Fibroblast of lung (primary cell): ENCODE measurements around the gene PHF1. TPM values are rescaled to one million over a fixed set of nuclear protein-coding genes. Genes with fewer than 3 reads are reported as not detected.
"Not testable (repeated sequence)": the region's sequence is repeated elsewhere in the genome, so short reads cannot be mapped to it uniquely, and the experiment has no call there.

Experiments
- DNase-seq, 2 donors: peaks; one replicate each; pipeline versions ENCODE4 v3.0.0 to v3.0.0-alpha.2; 2010; ENCODE audit warnings: low read depth in 2 of 2
- H2AFZ ChIP-seq: 2 replicates; pipeline ENCODE4 v1.5.1; 2012; ENCODE audit warnings: low read length, control low read depth, inconsistent platforms
- H3K27ac ChIP-seq: 2 replicates; pipeline ENCODE4 v1.5.1; 2011; ENCODE audit warnings: low read length, control low read depth; ENCODE audit not compliant: insufficient read depth
- H3K27me3 ChIP-seq: 2 replicates; pipeline ENCODE4 v1.5.1; 2011; ENCODE audit warnings: mild to moderate bottlenecking, low read length; ENCODE audit not compliant: control insufficient read depth, insufficient read depth
- H3K36me3 ChIP-seq: 2 replicates; pipeline ENCODE4 v1.5.1; 2011; ENCODE audit warnings: low read length; ENCODE audit not compliant: control insufficient read depth, insufficient read depth
- H3K4me1 ChIP-seq: 2 replicates; pipeline ENCODE4 v1.5.1; 2011; ENCODE audit warnings: low read length; ENCODE audit not compliant: control insufficient read depth, insufficient read depth; ENCODE audit errors: extremely low read depth
- H3K4me2 ChIP-seq: 2 replicates; pipeline ENCODE4 v1.5.1; 2011; ENCODE audit warnings: low read length, control low read depth; ENCODE audit not compliant: insufficient read depth; ENCODE audit errors: extremely low read depth
- H3K4me3 ChIP-seq, 4 experiments: fragments of 200-600 bp in 1 of 4; sonication (generic) in 1 of 4; replicated peaks in 1 of 4; 2 replicates each; pipeline ENCODE4 v1.5.1; 2011 to 2016; ENCODE audit warnings: low read length in 4 of 4, low read depth in 3 of 4, mild to moderate bottlenecking in 3 of 4, control low read depth in 2 of 4, inconsistent platforms in 1 of 4, mixed read lengths in 1 of 4; ENCODE audit not compliant: insufficient read depth in 1 of 4; ENCODE audit errors: control extremely low read depth in 1 of 4
- H3K79me2 ChIP-seq: 2 replicates; pipeline ENCODE4 v1.5.1; 2012; ENCODE audit warnings: mild to moderate bottlenecking, low read length, inconsistent platforms; ENCODE audit not compliant: control insufficient read depth, insufficient read depth
- H3K9ac ChIP-seq: 2 replicates; pipeline ENCODE4 v1.5.1; 2011; ENCODE audit warnings: mild to moderate bottlenecking, low read length, control low read depth; ENCODE audit not compliant: insufficient read depth
- H3K9me3 ChIP-seq: 2 replicates; pipeline ENCODE4 v1.5.1; 2012; ENCODE audit warnings: low read depth, low read length; ENCODE audit not compliant: control insufficient read depth, insufficient read depth
- H4K20me1 ChIP-seq: 2 replicates; pipeline ENCODE4 v1.5.1; 2011; ENCODE audit warnings: low read length; ENCODE audit not compliant: control insufficient read depth, insufficient read depth; ENCODE audit errors: extremely low read depth
- EZH2 ChIP-seq: IDR thresholded peaks from 2 replicates; pipeline ENCODE4 v1.5.1; 2012; ENCODE audit warnings: low read length, control low read depth, mild to moderate bottlenecking; ENCODE audit errors: missing control alignments
- polyA plus RNA-seq, 2 donors: library from polyadenylated mRNA; depleted of rRNA in 1 of 2; stranded (reverse) in 1 of 2; unstranded in 1 of 2; fragments of >200 nt; gene quantifications; 2 replicates each; pipeline ENCODE4 v1.2.1, GENCODE V29; 2011 to 2012; ENCODE audit warnings: missing spikeins in 1 of 2
- total RNA-seq: library from RNA; depleted of rRNA; stranded (reverse); fragments of >200 nt; gene quantifications from 2 replicates; pipeline ENCODE4 v1.2.1, GENCODE V29; 2014
- TF ChIP-seq, protein P1 (sequence below), 2 donors: IDR thresholded peaks in 1 of 2; conservative IDR thresholded peaks in 1 of 2; 1 replicate in 1 of 2; 2 replicates in 1 of 2; pipeline ENCODE4 v1.5.1; 2011 to 2012; ENCODE audit warnings: low read length in 2 of 2, control low read depth in 1 of 2, inconsistent platforms in 1 of 2, low read depth in 1 of 2, mild to moderate bottlenecking in 1 of 2

The PHF1 gene
- total and polyA plus RNA-seq, 2 donors (not counting 1 experiment from before 2014, with no cell fraction given), result 28.9 to 29.6 TPM

DNA sequence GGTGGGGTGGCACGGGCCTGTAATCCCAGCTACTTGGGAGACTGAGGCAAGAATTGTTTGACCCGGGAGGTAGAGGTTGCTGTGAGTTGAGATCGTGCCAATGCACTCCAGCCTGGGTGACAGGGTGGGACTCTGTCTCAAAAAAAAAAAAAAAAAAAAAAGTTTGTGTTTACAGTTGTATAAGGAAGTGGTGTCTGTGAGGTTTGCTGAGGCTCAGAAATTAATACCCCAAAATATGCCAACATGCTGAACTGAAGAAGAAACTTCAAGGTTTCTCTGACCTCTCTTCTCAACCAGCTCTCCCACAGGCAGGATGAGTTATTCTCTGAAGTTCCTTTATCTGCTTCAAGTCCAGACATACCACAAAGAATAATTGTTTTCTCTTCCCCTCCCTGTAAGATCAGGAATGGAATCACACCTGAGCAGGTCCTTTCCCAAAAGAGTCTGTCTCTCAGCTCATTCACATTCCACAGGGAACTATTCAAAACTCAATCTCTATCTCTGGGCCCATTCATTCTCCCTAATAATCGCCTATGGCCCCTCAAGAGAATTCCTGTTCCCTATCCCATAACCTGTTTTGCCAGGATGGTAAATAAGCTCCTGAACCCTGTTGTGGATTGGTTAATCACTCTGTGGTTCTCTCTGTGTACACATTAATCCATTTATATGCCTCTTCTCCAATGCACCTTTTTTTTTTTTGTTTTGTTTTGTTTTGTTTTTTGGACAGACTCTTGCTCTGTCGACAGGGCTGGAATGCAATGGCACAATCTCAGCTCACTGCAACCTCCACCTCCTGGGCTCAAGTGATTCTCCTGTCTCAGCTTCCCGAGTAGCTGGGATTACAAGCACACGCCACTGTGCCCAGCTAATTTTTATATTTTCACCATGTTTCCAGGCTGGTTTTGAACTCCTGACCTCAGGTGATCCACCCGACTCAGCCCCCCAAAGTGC is 36.6 kb upstream of the PHF1 start:
- no peak for DNase-seq
- H4K20me1 ChIP-seq, result no peaks in the 10 kb centered on the region
- H3K79me2 ChIP-seq, result no peaks in the 10 kb centered on the region
- no peak overlapping the region for H3K27ac ChIP-seq
- H3K27me3 ChIP-seq, result no peaks in the 10 kb centered on the region
- H3K4me2 ChIP-seq, result no peak overlapping the region
- H3K36me3 ChIP-seq, result no peaks in the 10 kb centered on the region
- no peak overlapping the region for H2AFZ ChIP-seq
- no peak overlapping the region for H3K4me3 ChIP-seq
- H3K4me1 ChIP-seq, result peaks cover 8% of the 10 kb centered on the region
- no peaks in the 10 kb centered on the region for H3K9me3 ChIP-seq
- TF ChIP-seq, protein P1, sequence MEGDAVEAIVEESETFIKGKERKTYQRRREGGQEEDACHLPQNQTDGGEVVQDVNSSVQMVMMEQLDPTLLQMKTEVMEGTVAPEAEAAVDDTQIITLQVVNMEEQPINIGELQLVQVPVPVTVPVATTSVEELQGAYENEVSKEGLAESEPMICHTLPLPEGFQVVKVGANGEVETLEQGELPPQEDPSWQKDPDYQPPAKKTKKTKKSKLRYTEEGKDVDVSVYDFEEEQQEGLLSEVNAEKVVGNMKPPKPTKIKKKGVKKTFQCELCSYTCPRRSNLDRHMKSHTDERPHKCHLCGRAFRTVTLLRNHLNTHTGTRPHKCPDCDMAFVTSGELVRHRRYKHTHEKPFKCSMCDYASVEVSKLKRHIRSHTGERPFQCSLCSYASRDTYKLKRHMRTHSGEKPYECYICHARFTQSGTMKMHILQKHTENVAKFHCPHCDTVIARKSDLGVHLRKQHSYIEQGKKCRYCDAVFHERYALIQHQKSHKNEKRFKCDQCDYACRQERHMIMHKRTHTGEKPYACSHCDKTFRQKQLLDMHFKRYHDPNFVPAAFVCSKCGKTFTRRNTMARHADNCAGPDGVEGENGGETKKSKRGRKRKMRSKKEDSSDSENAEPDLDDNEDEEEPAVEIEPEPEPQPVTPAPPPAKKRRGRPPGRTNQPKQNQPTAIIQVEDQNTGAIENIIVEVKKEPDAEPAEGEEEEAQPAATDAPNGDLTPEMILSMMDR (conservative IDR thresholded peaks at IDR 0.05 in 1 of 2, IDR thresholded peaks at IDR 0.05 in 1 of 2; ENCODE audit: low read depth in 1 of 2, low read length in 2 of 2), result no peak
- no peak for TF ChIP-seq EZH2
- H3K9ac ChIP-seq, result no peak overlapping the region

DNA sequence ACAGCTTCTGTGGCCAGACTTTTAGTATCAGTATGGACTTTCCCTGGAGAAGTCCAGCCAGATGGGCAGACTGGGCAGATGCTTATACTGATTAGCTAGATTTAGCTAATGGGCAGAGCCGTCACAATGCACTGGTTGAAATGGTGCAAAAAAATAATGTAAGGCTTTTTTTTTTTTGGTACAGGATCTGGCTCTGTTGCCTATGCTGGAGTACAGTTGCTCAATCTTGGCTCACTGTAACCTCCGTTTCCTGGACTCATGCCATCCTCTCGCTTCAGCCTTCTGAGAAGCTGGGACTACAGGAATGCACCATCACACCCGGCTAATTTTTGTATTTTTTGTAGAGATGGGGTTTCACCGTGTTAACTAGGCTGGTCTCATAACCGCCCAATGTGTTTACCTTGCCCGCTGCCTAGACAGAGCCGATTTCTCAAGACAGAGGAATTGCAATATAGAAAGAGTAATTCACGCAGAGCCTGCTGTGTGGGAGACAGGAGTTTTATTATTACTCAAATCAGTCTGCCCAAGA is 35.6 kb upstream of the PHF1 start:
- Histone ChIP-seq H3K79me2 (no peaks in the 10 kb centered on the region), H2AFZ (no peak overlapping the region), H3K27ac (peak overlapping the region; percentile 32), H3K9me3 (no peaks in the 10 kb centered on the region), H3K4me2 (peak overlapping the region; percentile 56), H3K36me3 (no peaks in the 10 kb centered on the region), H3K4me1 (peaks cover 8% of the 10 kb centered on the region), H3K4me3 (no peak overlapping the region), H3K9ac (no peak overlapping the region), H4K20me1 (no peaks in the 10 kb centered on the region), H3K27me3 (no peaks in the 10 kb centered on the region)
- TF ChIP-seq, protein P1 (conservative IDR thresholded peaks at IDR 0.05 in 1 of 2, IDR thresholded peaks at IDR 0.05 in 1 of 2; ENCODE audit: low read depth in 1 of 2, low read length in 2 of 2), result no peak
- no peak for TF ChIP-seq EZH2
- DNase-seq, result peak; percentile 81 to 94

DNA sequence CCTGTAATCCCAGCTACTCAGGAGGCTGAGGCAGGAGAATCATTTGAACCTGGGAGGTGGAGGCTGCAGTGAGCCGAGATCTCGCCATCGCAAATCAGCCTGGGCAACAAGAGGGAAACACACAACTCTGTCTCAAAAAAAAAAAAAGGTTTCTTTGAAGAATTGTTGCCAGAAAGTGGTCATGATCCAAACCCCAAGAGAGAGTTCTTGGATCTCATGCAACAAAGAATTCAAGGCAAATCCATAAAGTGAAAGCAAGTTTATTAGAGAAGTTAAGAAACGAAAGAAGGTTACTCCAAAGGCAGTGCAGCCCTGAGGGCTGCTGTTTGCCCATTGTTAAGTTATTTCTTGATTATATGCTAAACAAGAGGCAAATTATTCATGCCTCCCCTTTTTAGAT is 33.6 kb upstream of the PHF1 start:
- Histone ChIP-seq H3K4me2 (no peak overlapping the region), H3K9me3 (no peaks in the 10 kb centered on the region), H2AFZ (no peak overlapping the region), H3K27ac (no peak overlapping the region), H3K27me3 (no peaks in the 10 kb centered on the region), H3K9ac (no peak overlapping the region), H3K4me3 (no peak overlapping the region), H4K20me1 (no peaks in the 10 kb centered on the region), H3K36me3 (no peaks in the 10 kb centered on the region), H3K4me1 (peaks cover 8% of the 10 kb centered on the region), H3K79me2 (no peaks in the 10 kb centered on the region)
- DNase-seq, result no peak
- TF ChIP-seq, protein P1 (conservative IDR thresholded peaks at IDR 0.05 in 1 of 2, IDR thresholded peaks at IDR 0.05 in 1 of 2; ENCODE audit: low read depth in 1 of 2, low read length in 2 of 2), result no peak
- no peak for TF ChIP-seq EZH2

DNA sequence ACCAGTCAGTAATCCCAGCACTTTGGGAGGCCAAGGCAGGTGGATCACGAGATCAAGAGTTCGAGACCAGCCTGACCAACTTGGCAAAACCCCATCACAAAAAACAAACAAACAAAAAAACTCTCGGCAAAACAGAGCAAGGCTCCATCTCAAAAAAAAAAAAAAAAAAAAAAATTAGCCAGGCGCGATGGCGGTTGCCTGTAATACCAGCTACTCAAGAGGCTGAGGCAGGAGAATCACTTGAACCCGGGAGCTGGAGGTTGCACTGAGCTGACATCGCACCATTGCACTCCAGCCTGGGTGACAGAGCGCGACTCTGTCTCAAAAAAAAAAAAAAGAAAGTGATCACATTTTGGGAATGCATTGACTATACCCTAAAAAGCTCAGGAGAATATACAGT is 31.6 kb upstream of the PHF1 start:
- H3K27me3 ChIP-seq, H4K20me1 ChIP-seq: not testable (repeated sequence)

More for the DNA sequence above, 31.6 kb upstream of the PHF1 start:
- not testable (repeated sequence) for H2AFZ ChIP-seq, DNase-seq, H3K9me3 ChIP-seq, H3K79me2 ChIP-seq, H3K9ac ChIP-seq, H3K27ac ChIP-seq, H3K4me1 ChIP-seq, H3K36me3 ChIP-seq, H3K4me2 ChIP-seq, H3K4me3 ChIP-seq
